Motor neuron (in vitro differentiated cells): Measurements from ENCODE around the gene DAG1. TPM values are rescaled to one million over a fixed set of nuclear protein-coding genes. Genes with fewer than 3 reads are reported as not detected.
A peak's percentile ranks its signal among the peaks of the same experiment; 100 is the strongest.

Experiments
- ATAC-seq, 8 experiments: fragments of 200-7000 bp; cut with Tn5 transposase; replicated peaks in 6 of 8; 2 replicates each; pipeline ENCODE4 v1.8.0; 2021; ENCODE audit warnings: mild to moderate bottlenecking in 8 of 8, moderate library complexity in 8 of 8
- H3K27ac ChIP-seq, 2 donors: fragments of 250-450 bp; sonication (Bioruptor Pico); 2 replicates each; pipeline ENCODE4 v1.9.0; 2021; ENCODE audit warnings: antibody characterized with exemption in 2 of 2, mild to moderate bottlenecking in 2 of 2, moderate library complexity in 1 of 2
- H3K4me1 ChIP-seq, 2 donors: fragments of 250-450 bp; sonication (Bioruptor Pico); replicated peaks in 1 of 2; 2 replicates each; pipeline ENCODE4 v1.6.1; 2021; ENCODE audit warnings: antibody characterized with exemption in 2 of 2, mild to moderate bottlenecking in 2 of 2, moderate library complexity in 1 of 2
- H3K4me3 ChIP-seq, 5 donors: fragments of 250-450 bp; sonication (Bioruptor Pico); 2 replicates each; pipeline ENCODE4 v1.9.0; 2021; ENCODE audit warnings: antibody characterized with exemption in 5 of 5, mild to moderate bottlenecking in 5 of 5, moderate library complexity in 4 of 5
- WGBS, 10 experiments: fragments of 450-650 bp; shearing (Covaris generic); methylation state at CpG; one replicate each; pipeline ENCODE4 v1.0.0; 2022; 5-methylcytosine and 5-hydroxymethylcytosine counted together
- in situ Hi-C, 9 experiments: fragments of 400-800 bp; cut with MboI; loops; one replicate each; pipeline ENCODE4 v1.15.0; 2021; ENCODE audit warnings: low sequenced_read_pairs in 9 of 9, low pct_unique_long_range_greater_than_20kb in 2 of 9; ENCODE audit not compliant: unreplicated experiment in 9 of 9
- total RNA-seq, 8 experiments: library from RNA; unstranded; fragments of 300-600 nt; gene quantifications; 2 replicates each; pipeline versions ENCODE4 v1.2.3 to v1.2.4, GENCODE V29; 2022

The DAG1 gene
- total RNA-seq, 8 experiments from 2014 or later, result 21.6 to 69.1 (median 37.5) TPM

DNA sequence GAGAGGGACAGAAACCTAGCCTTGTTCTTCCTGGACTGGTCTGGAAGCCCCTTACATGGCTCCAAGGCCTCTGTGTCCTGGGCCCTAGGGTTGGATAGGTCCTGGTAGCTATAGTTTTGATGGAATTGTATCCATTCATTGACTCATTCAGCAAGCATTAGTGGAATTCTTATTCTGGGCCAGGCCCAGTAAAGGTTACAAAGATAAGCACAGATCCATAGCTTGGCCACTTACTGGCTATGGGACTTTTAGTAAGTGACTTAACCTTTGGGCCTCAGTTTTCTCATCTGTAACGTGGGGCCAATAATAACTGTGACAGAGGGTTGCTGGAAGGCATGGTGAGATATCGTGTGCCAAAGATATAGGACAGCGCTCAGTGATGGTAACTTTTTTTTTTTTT, 13.6 kb upstream of the DAG1 start:
- 93 to 100% (median 100%) methylated on average over 1 to 2 of the region's 3 CpGs; no CpG with 5 or more reads in 7 of the 10 experiments for WGBS, 10 experiments
- no peak for ATAC-seq
- no peak overlapping the region for H3K27ac ChIP-seq
- in situ Hi-C loops, result no loop called here
- H3K4me1 ChIP-seq, result peaks cover 5 to 25% of the 10 kb centered on the region in 2 donors
- H3K4me3 ChIP-seq, result no peak overlapping the region

DNA sequence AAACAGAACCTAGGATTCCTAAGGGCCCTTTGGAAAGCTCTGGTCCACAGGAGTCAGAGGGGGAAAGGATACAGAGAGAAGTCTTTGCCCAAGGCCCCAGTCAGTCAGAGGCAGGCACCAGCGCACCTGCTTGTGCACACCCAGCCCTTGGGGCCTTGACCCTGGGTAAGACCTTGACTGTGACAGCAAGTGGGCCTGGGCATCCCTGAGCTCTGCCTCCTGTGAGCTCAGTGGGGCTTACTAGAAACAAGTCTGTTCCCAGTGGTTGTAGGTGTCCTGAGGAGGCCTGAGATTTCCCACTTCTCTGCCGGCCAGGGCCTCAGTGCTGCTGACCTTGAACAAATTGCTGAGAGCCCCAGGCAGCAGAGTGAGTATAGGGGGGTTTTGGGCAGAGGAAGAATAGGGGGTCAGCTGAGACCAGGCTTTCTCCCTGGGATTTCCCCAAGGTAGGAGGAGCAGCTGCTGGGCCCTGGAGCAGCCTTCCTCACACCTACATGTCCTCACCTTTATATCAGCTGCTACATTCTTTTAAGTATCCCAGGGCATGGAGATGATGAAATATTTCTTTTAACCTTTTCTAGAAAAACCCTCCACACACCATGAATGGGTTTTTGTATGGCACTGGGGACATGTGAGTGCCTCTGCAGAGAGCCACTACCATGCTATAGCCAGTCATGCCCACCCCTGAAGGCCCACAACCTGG, 9.7 kb upstream of the DAG1 start:
- in situ Hi-C loops, result no loop called here
- H3K4me1 ChIP-seq, result peaks cover 16 to 38% of the 10 kb centered on the region in 2 donors
- no peak overlapping the region for H3K27ac ChIP-seq
- H3K4me3 ChIP-seq, result no peak overlapping the region
- ATAC-seq, result no peak
- 20 to 100% (median 60%) methylated on average over 1 of the region's 2 CpGs; no CpG with 5 or more reads in 5 of the 10 experiments for WGBS, 10 experiments

- ATAC-seq, result no peak
- Histone ChIP-seq H3K27ac (peak overlapping the region in 1 of 2 donors; percentile 42), H3K4me3 (no peak overlapping the region), H3K4me1 (peaks cover 16 to 41% of the 10 kb centered on the region in 2 donors)
- in situ Hi-C loops, result no loop called here
- WGBS, 10 experiments, result 60 to 83% (median 75%) methylated on average over 2 to 3 of the region's 4 CpGs; no CpG with 5 or more reads in 7 of the 10 experiments
These were observed 9.1 kb upstream of the DAG1 start for GRCh38 chr3:49460956-49461355.

DNA sequence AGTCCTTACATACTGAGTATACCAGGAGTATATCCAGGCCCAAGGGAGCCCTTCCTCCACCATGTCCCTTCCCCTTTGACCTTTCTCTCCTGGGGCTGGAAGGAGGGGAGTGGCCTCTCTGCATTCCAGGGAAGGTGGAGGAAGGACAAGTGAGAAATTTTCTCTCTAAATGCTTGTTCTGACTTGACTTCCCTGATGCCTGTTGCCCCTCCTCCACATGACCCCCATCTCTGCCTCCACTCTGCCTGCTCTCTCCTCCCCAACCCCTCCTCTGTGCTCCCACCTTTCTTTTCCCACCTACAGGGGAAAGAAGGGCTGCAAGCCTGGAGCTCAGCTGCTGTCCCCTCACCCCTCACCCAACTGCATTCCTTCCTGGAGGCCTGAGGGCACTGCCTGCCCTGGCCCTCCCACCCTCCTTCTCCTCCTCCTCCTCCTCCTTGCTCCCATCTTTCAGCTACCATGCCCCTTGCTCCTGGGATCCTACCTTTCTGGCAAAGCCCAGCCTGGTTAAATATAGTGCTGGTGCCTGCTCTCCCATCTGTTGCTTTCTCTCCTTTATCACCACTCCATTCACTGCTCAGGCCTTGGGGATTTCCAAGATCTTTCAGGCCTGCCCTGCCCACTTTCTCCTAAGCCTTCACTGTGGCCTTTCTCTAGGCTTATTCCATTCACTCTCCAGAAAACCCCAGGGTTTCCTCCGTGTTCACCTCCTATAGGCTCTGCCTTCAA, 8.5 kb upstream of the DAG1 start:
- 0 to 17% (median 7%) methylated on average over 1 of the region's 1 CpG; no CpG with 5 or more reads in 4 of the 10 experiments for whole genome bisulfite sequencing, 10 experiments
- H3K27ac ChIP-seq, result peak overlapping the region in 1 of 2 donors; percentile 51
- no peak overlapping the region for H3K4me3 ChIP-seq
- ATAC-seq, result peak in 7 of 8 experiments; percentile 28 to 82 (median 41)
- peaks cover 16 to 41% of the 10 kb centered on the region in 2 donors for H3K4me1 ChIP-seq
- in situ Hi-C loops, result no loop called here

DNA sequence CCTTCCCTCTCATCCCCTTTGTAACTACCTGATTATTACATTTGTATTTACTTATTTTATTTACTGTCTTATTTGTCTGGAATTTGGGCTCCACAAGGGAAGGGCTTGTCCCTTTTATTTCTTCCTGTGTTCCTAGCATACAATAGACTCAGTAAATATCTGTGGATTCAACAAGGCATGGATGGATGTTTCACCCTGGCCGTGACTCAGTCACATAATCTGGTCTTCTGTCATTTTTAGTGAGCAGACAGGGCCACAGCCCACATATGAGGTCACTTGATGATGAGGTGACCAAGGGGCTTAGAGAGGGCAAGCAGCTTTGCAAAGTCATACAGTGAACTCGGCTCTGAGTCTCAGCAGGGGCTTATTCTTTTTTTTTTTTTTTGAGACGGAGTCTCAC, 7.8 kb upstream of the DAG1 start:
- Histone ChIP-seq H3K4me3 (no peak overlapping the region), H3K27ac (peak overlapping the region in 1 of 2 donors; percentile 51), H3K4me1 (peaks cover 16 to 41% of the 10 kb centered on the region in 2 donors)
- in situ Hi-C loops, result no loop called here
- peak; percentile 12 to 89 (median 84) for ATAC-seq
- 20 to 75% (median 46%) methylated on average over 1 to 3 of the region's 3 CpGs; no CpG with 5 or more reads in 3 of the 10 experiments for WGBS, 10 experiments

- Histone ChIP-seq H3K4me3 (no peak overlapping the region), H3K4me1 (peaks cover 20 to 33% of the 10 kb centered on the region in 2 donors), H3K27ac (no peak overlapping the region)
- WGBS, 10 experiments, result 73 to 94% (median 80%) methylated on average over 1 to 11 of the region's 18 CpGs; no CpG with 5 or more reads in 3 of the 10 experiments
- in situ Hi-C loops, result no loop called here
- ATAC-seq, result no peak
These were observed 4.6 kb upstream of the DAG1 start for GRCh38 chr3:49465270-49466034.

GRCh38 chr3:49466085-49466484, 4.0 kb upstream of the DAG1 start:
- no peak for ATAC-seq
- H3K27ac ChIP-seq, result no peak overlapping the region
- H3K4me3 ChIP-seq, result no peak overlapping the region
- H3K4me1 ChIP-seq, result peaks cover 20 to 26% of the 10 kb centered on the region in 2 donors
- 33 to 86% (median 52%) methylated on average over 1 to 2 of the region's 2 CpGs; no CpG with 5 or more reads in 7 of the 10 experiments for WGBS, 10 experiments
- in situ Hi-C loops, result no loop called here

DNA sequence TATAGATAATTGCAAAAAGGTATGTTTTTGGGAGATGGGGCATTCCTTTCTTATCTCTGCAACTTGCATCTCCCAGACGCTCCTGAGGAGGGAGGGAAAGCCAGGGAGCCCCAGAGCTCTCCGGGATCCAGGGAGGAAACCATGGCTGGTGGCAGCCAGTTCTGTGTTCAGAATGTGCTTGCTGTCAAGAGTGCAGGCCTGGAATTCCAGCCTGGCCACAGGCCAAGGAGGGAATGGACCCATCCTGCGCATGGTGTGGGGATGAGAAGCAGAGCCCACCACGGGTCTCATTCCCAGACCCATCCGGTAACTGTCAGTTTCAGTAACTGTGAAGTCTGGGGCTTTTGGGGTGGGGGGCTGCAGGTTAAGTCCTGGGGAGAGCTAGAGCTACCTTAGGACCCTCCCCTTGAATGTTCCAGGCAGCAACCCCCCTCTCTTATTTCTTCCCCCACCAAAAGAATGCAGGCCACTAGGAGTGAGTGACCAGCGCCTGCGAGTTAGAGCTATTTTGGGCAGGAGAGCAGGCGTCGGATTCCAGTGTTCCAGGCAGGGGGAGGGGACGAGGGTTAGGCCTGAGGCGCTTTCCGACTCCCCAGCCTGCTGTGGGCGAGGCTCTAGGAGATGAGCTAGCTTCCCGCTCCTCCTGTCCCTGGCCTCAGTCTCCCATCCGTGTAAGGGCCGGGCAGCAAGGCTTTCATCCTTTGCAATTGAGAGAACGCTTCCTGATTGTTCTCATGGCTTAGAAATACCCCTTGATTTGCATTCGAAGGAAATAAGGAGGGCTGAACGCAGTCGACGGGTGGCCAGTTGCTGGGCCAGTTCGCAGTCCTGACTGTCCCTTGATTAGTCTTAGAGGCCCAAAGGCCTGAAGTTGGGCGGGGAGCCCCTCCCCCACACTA, 781 bp upstream of the DAG1 start:
- H3K27ac ChIP-seq, result peak overlapping the region; percentile 81 to 88
- H3K4me1 ChIP-seq, result peaks cover 14 to 18% of the 10 kb centered on the region in 2 donors
- ATAC-seq, result peak; percentile 31 to 61 (median 44)
- H3K4me3 ChIP-seq, result peak overlapping the region; percentile 42 to 97 (median 72)
- in situ Hi-C loops, result no loop called here
- 0 to 40% (median 0%) methylated on average over 1 to 8 of the region's 23 CpGs; no CpG with 5 or more reads in 2 of the 10 experiments for WGBS, 10 experiments

DNA sequence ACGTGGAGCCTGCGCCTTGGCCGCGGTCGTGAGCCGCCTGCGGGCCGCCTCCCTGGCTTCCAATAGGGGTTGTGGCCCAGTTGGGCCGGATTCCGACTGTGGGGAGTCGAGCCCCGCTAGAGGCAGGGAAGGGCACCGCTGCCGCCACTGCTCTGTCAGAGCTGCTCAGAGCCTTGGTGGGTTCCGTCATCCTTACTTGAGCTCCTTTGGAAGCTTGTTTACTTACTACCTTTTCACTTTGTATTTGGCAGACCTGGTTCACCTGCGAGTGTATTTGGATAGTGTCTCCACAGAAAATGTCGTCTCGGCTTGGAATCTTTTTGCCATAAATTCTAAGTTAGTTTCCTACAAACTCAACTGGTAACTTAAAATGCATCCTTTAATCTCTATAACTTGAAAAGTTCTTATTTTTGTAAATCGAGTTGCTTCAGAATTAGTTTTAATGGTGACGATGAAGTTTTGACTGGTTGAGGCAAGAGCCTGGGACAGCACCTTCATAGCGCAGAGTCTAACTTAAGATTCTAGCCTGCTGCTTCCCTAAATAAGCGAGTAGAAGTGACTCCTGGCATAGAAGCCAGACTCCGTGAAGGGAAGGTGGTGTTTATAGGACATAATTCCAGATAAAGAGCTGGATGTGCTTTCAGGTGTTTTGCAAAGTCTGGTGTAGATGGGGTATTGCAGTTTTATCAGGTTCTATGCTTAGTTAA, 800 bp downstream of the DAG1 start:
- peaks cover 14 to 16% of the 10 kb centered on the region in 2 donors for H3K4me1 ChIP-seq
- 0 to 7% (median 2%) methylated on average over 2 to 11 of the region's 23 CpGs for WGBS, 10 experiments
- in situ Hi-C loops, result no loop called here
- H3K27ac ChIP-seq, result peak overlapping the region; percentile 71 to 93
- H3K4me3 ChIP-seq, result peak overlapping the region; percentile 61 to 97 (median 72)
- no peak for ATAC-seq

- no peak for ATAC-seq
- 42 to 80% (median 58%) methylated on average over 1 to 4 of the region's 6 CpGs; no CpG with 5 or more reads in 4 of the 10 experiments for WGBS, 10 experiments
- in situ Hi-C loops, result no loop called here
- H3K27ac ChIP-seq, result no peak overlapping the region
- H3K4me3 ChIP-seq, result peak overlapping the region in 2 of 5 donors; percentile 8 to 90
- H3K4me1 ChIP-seq, result peaks cover 14 to 16% of the 10 kb centered on the region in 2 donors
These were observed 1.9 kb downstream of the DAG1 start for GRCh38 chr3:49471856-49472495.

GRCh38 chr3:49476563-49476962, 6.5 kb downstream of the DAG1 start:
- in situ Hi-C loops, result no loop called here
- ATAC-seq, result no peak
- H3K27ac ChIP-seq, result no peak overlapping the region
- no peak overlapping the region for H3K4me3 ChIP-seq
- WGBS, 10 experiments, result 89 to 100% (median 100%) methylated on average over 1 of the region's 1 CpG; no CpG with 5 or more reads in 5 of the 10 experiments
- peaks cover 4 to 8% of the 10 kb centered on the region in 2 donors for H3K4me1 ChIP-seq
